Measurements from ENCODE around the gene CCDC86.

CCDC86 gene

GRCh38 chr11:60863550-60864521, 21.9 kb downstream of the CCDC86 start:
- Histone ChIP-seq H3K36me3 (ENCODE audit: control insufficient read depth, insufficient read depth, low read length) (no peaks in the 10 kb centered on the region), H3K9me3 (ENCODE audit: control insufficient read depth, low read length) (no peaks in the 10 kb centered on the region), H3K27ac (no peak overlapping the region), H3K27me3 (ENCODE audit: control insufficient read depth, insufficient read depth, low read length) (no peaks in the 10 kb centered on the region), H3K4me1 (peaks cover 14% of the 10 kb centered on the region), H3K4me3 (ENCODE audit: low read depth, low read length) (no peak overlapping the region), H3K4me2 (ENCODE audit: low read length) (no peak overlapping the region), H3K79me2 (no peaks in the 10 kb centered on the region), H3K9ac (no peak overlapping the region), H2AFZ (no peak overlapping the region)
- no peak for TF ChIP-seq CTCF (IDR thresholded peaks at IDR 0.05)

GRCh38 chr11:60864856-60865513, 23.1 kb downstream of the CCDC86 start:
- no peaks in the 10 kb centered on the region for H3K9me3 ChIP-seq (ENCODE audit: control insufficient read depth, low read length)
- H3K27me3 ChIP-seq (ENCODE audit: control insufficient read depth, insufficient read depth, low read length), result no peaks in the 10 kb centered on the region
- no peaks in the 10 kb centered on the region for H3K36me3 ChIP-seq (ENCODE audit: control insufficient read depth, insufficient read depth, low read length)
- no peak for TF ChIP-seq CTCF (IDR thresholded peaks at IDR 0.05)
- H3K27ac ChIP-seq, result no peak overlapping the region
- H3K4me3 ChIP-seq (ENCODE audit: low read depth, low read length), result no peak overlapping the region
- no peak overlapping the region for H2AFZ ChIP-seq
- no peak overlapping the region for H3K9ac ChIP-seq
- no peaks in the 10 kb centered on the region for H3K79me2 ChIP-seq
- H3K4me2 ChIP-seq (ENCODE audit: low read length), result no peak overlapping the region
- peaks cover 14% of the 10 kb centered on the region for H3K4me1 ChIP-seq

- no peak for TF ChIP-seq CTCF (IDR thresholded peaks at IDR 0.05)
- Histone ChIP-seq H3K27me3 (ENCODE audit: control insufficient read depth, insufficient read depth, low read length) (no peaks in the 10 kb centered on the region), H2AFZ (peak within 1 kb of the TSS; percentile 39), H3K36me3 (ENCODE audit: control insufficient read depth, insufficient read depth, low read length) (no peaks in the 10 kb centered on the region), H3K9ac (no peak within 1 kb of the TSS), H3K27ac (peak within 1 kb of the TSS; percentile 50), H3K9me3 (ENCODE audit: control insufficient read depth, low read length) (no peaks in the 10 kb centered on the region), H3K4me2 (ENCODE audit: low read length) (no peak within 1 kb of the TSS), H3K79me2 (no peaks in the 10 kb centered on the region), H3K4me1 (peaks cover 32% of the 10 kb centered on the region), H3K4me3 (ENCODE audit: low read depth, low read length) (no peak within 1 kb of the TSS)
Measured at GRCh38 chr11:60866911-60867870, 25.3 kb downstream of the CCDC86 start, which contains the start of gene ZP1. Gene ZP1, plus strand, starts transcription at chr11:60867542. Its CDS starts 20 bp downstream, at chr11:60867562.

GRCh38 chr11:60867871-60868681, 26.2 kb downstream of the CCDC86 start:
- peak overlapping the region; percentile 50 for H3K27ac ChIP-seq
- H3K4me1 ChIP-seq, result peaks cover 41% of the 10 kb centered on the region
- no peak overlapping the region for H3K4me2 ChIP-seq (ENCODE audit: low read length)
- TF ChIP-seq CTCF (IDR thresholded peaks at IDR 0.05), result no peak
- H3K79me2 ChIP-seq, result no peaks in the 10 kb centered on the region
- H3K9me3 ChIP-seq (ENCODE audit: control insufficient read depth, low read length), result no peaks in the 10 kb centered on the region
- peak overlapping the region; percentile 39 for H2AFZ ChIP-seq
- no peak overlapping the region for H3K9ac ChIP-seq
- no peaks in the 10 kb centered on the region for H3K27me3 ChIP-seq (ENCODE audit: control insufficient read depth, insufficient read depth, low read length)
- no peak overlapping the region for H3K4me3 ChIP-seq (ENCODE audit: low read depth, low read length)
- no peaks in the 10 kb centered on the region for H3K36me3 ChIP-seq (ENCODE audit: control insufficient read depth, insufficient read depth, low read length)

Data from parathyroid adenoma (tissue), 2 donors.